GM23338 (cell line): ENCODE data around the gene MED13. TPM values are rescaled to one million over a fixed set of nuclear protein-coding genes. Genes with fewer than 3 reads are reported as not detected.
"Not testable (repeated sequence)": the region's sequence is repeated elsewhere in the genome, so short reads cannot be mapped to it uniquely, and the experiment has no call there.

ENCODE experiments used
- ATAC-seq: fragments of 200-7000 bp; cut with Tn5 transposase; 3 replicates; pipeline ENCODE4 v1.9.1; 2020
- DNase-seq: peaks from one replicate; pipeline ENCODE4 v3.0.0-alpha.2; 2015; ENCODE audit warnings: low spot score
- H2AFZ ChIP-seq: fragments of 200-600 bp; sonication (generic); 2 replicates; pipeline ENCODE4 v1.8.0; 2016; ENCODE audit warnings: antibody characterized with exemption, mild to moderate bottlenecking, moderate library complexity
- H3F3A ChIP-seq: fragments of 200-600 bp; sonication (generic); replicated peaks from 2 replicates; pipeline ENCODE4 v1.8.0; 2017; ENCODE audit warnings: antibody characterized with exemption, mixed run types, low read depth
- H3K27ac ChIP-seq: fragments of 200-600 bp; sonication (generic); 2 replicates; pipeline ENCODE4 v1.6.1; 2016; ENCODE audit warnings: low read depth
- H3K27me3 ChIP-seq: fragments of 200-600 bp; sonication (generic); 2 replicates; pipeline ENCODE4 v1.8.0; 2016; ENCODE audit warnings: mild to moderate bottlenecking, mixed run types, moderate library complexity; ENCODE audit not compliant: insufficient read depth
- H3K36me3 ChIP-seq: fragments of 200-600 bp; sonication (generic); 2 replicates; pipeline ENCODE4 v1.8.0; 2016; ENCODE audit warnings: mild to moderate bottlenecking; ENCODE audit not compliant: insufficient read depth
- H3K4me1 ChIP-seq: fragments of 200-600 bp; sonication (generic); 2 replicates; pipeline ENCODE4 v1.8.0; 2016; ENCODE audit warnings: mild to moderate bottlenecking, moderate library complexity; ENCODE audit not compliant: insufficient read depth
- H3K4me2 ChIP-seq: fragments of 200-600 bp; sonication (generic); 2 replicates; pipeline ENCODE4 v1.7.1; 2017; ENCODE audit warnings: mixed run types
- H3K4me3 ChIP-seq: fragments of 200-600 bp; sonication (generic); 2 replicates; pipeline ENCODE4 v1.6.1; 2016; ENCODE audit warnings: mixed run types
- H3K79me2 ChIP-seq: fragments of 200-600 bp; sonication (generic); replicated peaks from 2 replicates; pipeline ENCODE4 v1.8.0; 2017; ENCODE audit warnings: mild to moderate bottlenecking; ENCODE audit not compliant: insufficient read depth
- H3K9me2 ChIP-seq: fragments of 200-600 bp; sonication (generic); 2 replicates; pipeline ENCODE4 v1.8.0; 2017; ENCODE audit not compliant: insufficient read depth
- H4K20me1 ChIP-seq: fragments of 200-600 bp; sonication (generic); replicated peaks from 2 replicates; pipeline ENCODE4 v1.8.0; 2017; ENCODE audit warnings: mild to moderate bottlenecking; ENCODE audit not compliant: insufficient read depth
- H3K27ac Mint-ChIP-seq: 2 replicates; pipeline ENCODE4 v1.8.0; 2020; ENCODE audit warnings: inconsistent platforms, mild to moderate bottlenecking, moderate library complexity, mixed read lengths
- H3K27me3 Mint-ChIP-seq: 3 replicates; pipeline ENCODE4 v1.8.0; 2022; ENCODE audit warnings: low read depth, mild to moderate bottlenecking, moderate library complexity, mixed read lengths, inconsistent platforms; ENCODE audit not compliant: insufficient read depth, poor library complexity
- H3K36me3 Mint-ChIP-seq: 3 replicates; pipeline ENCODE4 v1.8.0; 2021; ENCODE audit warnings: low read depth, mild to moderate bottlenecking, inconsistent platforms, moderate library complexity, mixed read lengths
- H3K4me1 Mint-ChIP-seq: 3 replicates; pipeline ENCODE4 v1.8.0; 2020; ENCODE audit warnings: mild to moderate bottlenecking, inconsistent platforms, mixed read lengths
- H3K4me3 Mint-ChIP-seq: 3 replicates; pipeline ENCODE4 v1.8.0; 2021; ENCODE audit warnings: moderate library complexity, mild to moderate bottlenecking, inconsistent platforms, mixed read lengths
- H3K9me3 Mint-ChIP-seq: 3 replicates; pipeline ENCODE4 v1.8.0; 2020; ENCODE audit warnings: moderate library complexity, mild to moderate bottlenecking, inconsistent platforms, mixed read lengths
- EZH2 ChIP-seq: fragments of 200-600 bp; sonication (generic); IDR thresholded peaks from one replicate; pipeline ENCODE4 v1.8.0; 2017; ENCODE audit warnings: antibody characterized with exemption, mild to moderate bottlenecking, low read depth; ENCODE audit not compliant: unreplicated experiment
- NANOG ChIP-seq: IDR thresholded peaks from 2 replicates; pipeline ENCODE4 v1.6.1; 2016; ENCODE audit warnings: antibody characterized with exemption, borderline replicate concordance
- POLR2AphosphoS5 ChIP-seq: IDR thresholded peaks from 2 replicates; pipeline ENCODE4 v1.6.1; 2016; ENCODE audit warnings: antibody characterized with exemption, low read depth
- ZNF114 ChIP-seq: fragments of 250-450 bp; sonication (Bioruptor Pico); IDR thresholded peaks from 2 replicates; pipeline ENCODE4 v1.5.0; 2020; ENCODE audit warnings: mild to moderate bottlenecking, moderate library complexity
- ZNF331 ChIP-seq: fragments of 250-450 bp; sonication (Bioruptor Pico); IDR thresholded peaks from 2 replicates; pipeline ENCODE4 v1.5.0; 2020; ENCODE audit warnings: low read depth, mild to moderate bottlenecking, moderate library complexity
- polyA plus RNA-seq: library from polyadenylated mRNA; unstranded; fragments of >200 nt; fragmentation: Nextera tagmentation; extraction: Ambion mirVana; gene quantifications from 2 replicates; pipeline ENCODE4 v1.2.1, GENCODE V29; 2016
- total RNA-seq: library from RNA; depleted of rRNA; stranded (reverse); fragments of >200 nt; shearing (Covaris generic); gene quantifications from 2 replicates; pipeline ENCODE4 v1.2.3, GENCODE V29; 2014
- TF ChIP-seq, protein P1 (sequence below): fragments of 250-450 bp; sonication (Bioruptor Pico); IDR thresholded peaks from 2 replicates; pipeline ENCODE4 v1.5.0; 2020; ENCODE audit warnings: mild to moderate bottlenecking, moderate library complexity
- TF ChIP-seq, protein P2 (sequence below): IDR thresholded peaks from one replicate; pipeline ENCODE4 v1.6.1; 2018; ENCODE audit warnings: antibody characterized with exemption; ENCODE audit not compliant: unreplicated experiment
- TF ChIP-seq, protein P3 (sequence below), 2 experiments: fragments of 200-600 bp in 1 of 2; sonication (generic) in 1 of 2; conservative IDR thresholded peaks; 2 replicates each; pipeline versions ENCODE4 v1.5.1 to v1.6.1; 2016 to 2017; ENCODE audit warnings: antibody characterized with exemption in 2 of 2, low read depth in 2 of 2, mild to moderate bottlenecking in 2 of 2, moderate library complexity in 1 of 2

The MED13 gene
- total and polyA plus RNA-seq, 2 experiments from 2014 or later, result 13.0 to 45.8 TPM

DNA sequence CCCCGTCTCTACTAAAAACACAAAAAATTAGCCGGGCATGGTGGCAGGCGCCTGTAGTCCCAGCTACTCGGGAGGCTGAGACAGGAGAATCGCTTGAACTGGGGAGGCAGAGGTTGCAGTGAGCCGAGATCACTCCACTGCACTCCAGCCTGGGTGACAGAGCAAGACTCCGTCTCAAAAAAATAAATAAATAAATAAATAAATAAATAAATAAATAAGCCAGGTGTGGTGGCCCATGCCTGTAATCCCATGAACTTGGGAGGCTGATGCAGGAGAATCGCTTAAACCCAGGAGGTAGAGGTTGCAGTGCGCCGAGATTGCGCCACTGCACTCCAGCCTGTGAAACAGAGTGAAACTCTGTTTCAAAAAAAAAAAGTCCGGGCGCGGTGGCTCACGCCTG, 149.9 kb downstream of the MED13 start:
- peaks cover 24% of the 10 kb centered on the region for H4K20me1 ChIP-seq
- H2AFZ ChIP-seq, H3K9me3 Mint-ChIP-seq, H3K4me1 Mint-ChIP-seq, H3K27me3 Mint-ChIP-seq, H3K27me3 ChIP-seq, H3K9me2 ChIP-seq, H3K4me3 ChIP-seq, ATAC-seq, H3F3A ChIP-seq, H3K27ac Mint-ChIP-seq, H3K4me2 ChIP-seq, DNase-seq, H3K27ac ChIP-seq, H3K4me3 Mint-ChIP-seq, H3K4me1 ChIP-seq: not testable (repeated sequence)
- peaks cover 55% of the 10 kb centered on the region for H3K36me3 Mint-ChIP-seq
- peaks cover 34% of the 10 kb centered on the region for H3K36me3 ChIP-seq
- H3K79me2 ChIP-seq, result peaks cover 16% of the 10 kb centered on the region

DNA sequence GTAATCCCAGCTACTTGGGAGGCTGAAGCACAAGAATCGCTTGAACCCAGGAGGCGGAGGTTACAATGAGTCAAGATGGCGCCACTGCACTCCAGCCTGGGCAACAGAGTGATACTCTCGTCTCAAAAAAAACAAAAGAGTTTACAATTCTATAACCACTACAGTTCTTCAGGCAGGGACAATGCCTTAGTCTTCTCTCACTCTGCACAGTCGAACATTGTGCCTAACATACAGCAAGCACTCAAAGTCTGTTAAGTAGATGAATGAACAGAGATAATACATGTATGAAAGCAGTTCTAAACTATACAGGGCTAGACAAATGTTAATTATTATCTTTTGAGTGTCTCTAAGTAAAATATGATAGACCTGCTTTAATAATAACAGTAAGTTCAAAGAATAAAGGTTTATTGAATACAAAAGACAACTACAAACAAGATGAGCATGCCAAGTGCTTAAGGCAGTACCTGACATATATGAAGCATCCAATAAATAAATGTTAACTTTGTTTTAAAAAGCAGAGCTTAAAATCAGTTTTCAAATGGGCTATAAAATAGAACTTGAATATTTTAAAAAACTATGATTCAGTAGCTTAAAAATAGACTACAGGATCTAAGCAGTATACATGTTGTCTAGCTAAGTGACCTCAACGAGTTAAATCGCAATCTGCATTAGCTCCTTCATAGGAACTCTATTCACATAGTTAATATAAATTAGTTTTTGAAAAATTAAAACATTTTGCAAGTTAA, 156.6 kb downstream of the MED13 start:
- no peak overlapping the region for H3K27ac Mint-ChIP-seq
- H3K27me3 Mint-ChIP-seq, result no peaks in the 10 kb centered on the region
- no peaks in the 10 kb centered on the region for H3K9me2 ChIP-seq
- H3K4me2 ChIP-seq, result no peak overlapping the region
- no peak overlapping the region for H3K4me3 Mint-ChIP-seq
- no peaks in the 10 kb centered on the region for H3K4me1 ChIP-seq
- no peaks in the 10 kb centered on the region for H3K9me3 Mint-ChIP-seq
- DNase-seq (no peak), ATAC-seq (no peak)
- H3K4me3 ChIP-seq, result no peak overlapping the region
- H3F3A ChIP-seq, result no peaks in the 10 kb centered on the region
- peaks cover 9% of the 10 kb centered on the region for H4K20me1 ChIP-seq
- H3K79me2 ChIP-seq, result no peaks in the 10 kb centered on the region
- no peaks in the 10 kb centered on the region for H3K4me1 Mint-ChIP-seq
- TF ChIP-seq, protein P1, sequence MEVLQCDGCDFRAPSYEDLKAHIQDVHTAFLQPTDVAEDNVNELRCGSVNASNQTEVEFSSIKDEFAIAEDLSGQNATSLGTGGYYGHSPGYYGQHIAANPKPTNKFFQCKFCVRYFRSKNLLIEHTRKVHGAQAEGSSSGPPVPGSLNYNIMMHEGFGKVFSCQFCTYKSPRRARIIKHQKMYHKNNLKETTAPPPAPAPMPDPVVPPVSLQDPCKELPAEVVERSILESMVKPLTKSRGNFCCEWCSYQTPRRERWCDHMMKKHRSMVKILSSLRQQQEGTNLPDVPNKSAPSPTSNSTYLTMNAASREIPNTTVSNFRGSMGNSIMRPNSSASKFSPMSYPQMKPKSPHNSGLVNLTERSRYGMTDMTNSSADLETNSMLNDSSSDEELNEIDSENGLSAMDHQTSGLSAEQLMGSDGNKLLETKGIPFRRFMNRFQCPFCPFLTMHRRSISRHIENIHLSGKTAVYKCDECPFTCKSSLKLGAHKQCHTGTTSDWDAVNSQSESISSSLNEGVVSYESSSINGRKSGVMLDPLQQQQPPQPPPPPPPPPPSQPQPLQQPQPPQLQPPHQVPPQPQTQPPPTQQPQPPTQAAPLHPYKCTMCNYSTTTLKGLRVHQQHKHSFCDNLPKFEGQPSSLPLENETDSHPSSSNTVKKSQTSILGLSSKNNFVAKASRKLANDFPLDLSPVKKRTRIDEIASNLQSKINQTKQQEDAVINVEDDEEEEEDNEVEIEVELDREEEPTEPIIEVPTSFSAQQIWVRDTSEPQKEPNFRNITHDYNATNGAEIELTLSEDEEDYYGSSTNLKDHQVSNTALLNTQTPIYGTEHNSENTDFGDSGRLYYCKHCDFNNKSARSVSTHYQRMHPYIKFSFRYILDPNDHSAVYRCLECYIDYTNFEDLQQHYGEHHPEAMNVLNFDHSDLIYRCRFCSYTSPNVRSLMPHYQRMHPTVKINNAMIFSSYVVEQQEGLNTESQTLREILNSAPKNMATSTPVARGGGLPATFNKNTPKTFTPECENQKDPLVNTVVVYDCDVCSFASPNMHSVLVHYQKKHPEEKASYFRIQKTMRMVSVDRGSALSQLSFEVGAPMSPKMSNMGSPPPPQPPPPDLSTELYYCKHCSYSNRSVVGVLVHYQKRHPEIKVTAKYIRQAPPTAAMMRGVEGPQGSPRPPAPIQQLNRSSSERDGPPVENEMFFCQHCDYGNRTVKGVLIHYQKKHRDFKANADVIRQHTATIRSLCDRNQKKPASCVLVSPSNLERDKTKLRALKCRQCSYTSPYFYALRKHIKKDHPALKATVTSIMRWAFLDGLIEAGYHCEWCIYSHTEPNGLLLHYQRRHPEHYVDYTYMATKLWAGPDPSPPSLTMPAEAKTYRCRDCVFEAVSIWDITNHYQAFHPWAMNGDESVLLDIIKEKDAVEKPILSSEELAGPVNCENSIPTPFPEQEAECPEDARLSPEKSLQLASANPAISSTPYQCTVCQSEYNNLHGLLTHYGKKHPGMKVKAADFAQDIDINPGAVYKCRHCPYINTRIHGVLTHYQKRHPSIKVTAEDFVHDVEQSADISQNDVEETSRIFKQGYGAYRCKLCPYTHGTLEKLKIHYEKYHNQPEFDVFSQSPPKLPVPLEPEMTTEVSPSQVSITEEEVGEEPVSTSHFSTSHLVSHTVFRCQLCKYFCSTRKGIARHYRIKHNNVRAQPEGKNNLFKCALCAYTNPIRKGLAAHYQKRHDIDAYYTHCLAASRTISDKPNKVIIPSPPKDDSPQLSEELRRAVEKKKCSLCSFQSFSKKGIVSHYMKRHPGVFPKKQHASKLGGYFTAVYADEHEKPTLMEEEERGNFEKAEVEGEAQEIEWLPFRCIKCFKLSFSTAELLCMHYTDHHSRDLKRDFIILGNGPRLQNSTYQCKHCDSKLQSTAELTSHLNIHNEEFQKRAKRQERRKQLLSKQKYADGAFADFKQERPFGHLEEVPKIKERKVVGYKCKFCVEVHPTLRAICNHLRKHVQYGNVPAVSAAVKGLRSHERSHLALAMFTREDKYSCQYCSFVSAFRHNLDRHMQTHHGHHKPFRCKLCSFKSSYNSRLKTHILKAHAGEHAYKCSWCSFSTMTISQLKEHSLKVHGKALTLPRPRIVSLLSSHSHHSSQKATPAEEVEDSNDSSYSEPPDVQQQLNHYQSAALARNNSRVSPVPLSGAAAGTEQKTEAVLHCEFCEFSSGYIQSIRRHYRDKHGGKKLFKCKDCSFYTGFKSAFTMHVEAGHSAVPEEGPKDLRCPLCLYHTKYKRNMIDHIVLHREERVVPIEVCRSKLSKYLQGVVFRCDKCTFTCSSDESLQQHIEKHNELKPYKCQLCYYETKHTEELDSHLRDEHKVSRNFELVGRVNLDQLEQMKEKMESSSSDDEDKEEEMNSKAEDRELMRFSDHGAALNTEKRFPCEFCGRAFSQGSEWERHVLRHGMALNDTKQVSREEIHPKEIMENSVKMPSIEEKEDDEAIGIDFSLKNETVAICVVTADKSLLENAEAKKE, result no peak
- TF ChIP-seq, protein P2, sequence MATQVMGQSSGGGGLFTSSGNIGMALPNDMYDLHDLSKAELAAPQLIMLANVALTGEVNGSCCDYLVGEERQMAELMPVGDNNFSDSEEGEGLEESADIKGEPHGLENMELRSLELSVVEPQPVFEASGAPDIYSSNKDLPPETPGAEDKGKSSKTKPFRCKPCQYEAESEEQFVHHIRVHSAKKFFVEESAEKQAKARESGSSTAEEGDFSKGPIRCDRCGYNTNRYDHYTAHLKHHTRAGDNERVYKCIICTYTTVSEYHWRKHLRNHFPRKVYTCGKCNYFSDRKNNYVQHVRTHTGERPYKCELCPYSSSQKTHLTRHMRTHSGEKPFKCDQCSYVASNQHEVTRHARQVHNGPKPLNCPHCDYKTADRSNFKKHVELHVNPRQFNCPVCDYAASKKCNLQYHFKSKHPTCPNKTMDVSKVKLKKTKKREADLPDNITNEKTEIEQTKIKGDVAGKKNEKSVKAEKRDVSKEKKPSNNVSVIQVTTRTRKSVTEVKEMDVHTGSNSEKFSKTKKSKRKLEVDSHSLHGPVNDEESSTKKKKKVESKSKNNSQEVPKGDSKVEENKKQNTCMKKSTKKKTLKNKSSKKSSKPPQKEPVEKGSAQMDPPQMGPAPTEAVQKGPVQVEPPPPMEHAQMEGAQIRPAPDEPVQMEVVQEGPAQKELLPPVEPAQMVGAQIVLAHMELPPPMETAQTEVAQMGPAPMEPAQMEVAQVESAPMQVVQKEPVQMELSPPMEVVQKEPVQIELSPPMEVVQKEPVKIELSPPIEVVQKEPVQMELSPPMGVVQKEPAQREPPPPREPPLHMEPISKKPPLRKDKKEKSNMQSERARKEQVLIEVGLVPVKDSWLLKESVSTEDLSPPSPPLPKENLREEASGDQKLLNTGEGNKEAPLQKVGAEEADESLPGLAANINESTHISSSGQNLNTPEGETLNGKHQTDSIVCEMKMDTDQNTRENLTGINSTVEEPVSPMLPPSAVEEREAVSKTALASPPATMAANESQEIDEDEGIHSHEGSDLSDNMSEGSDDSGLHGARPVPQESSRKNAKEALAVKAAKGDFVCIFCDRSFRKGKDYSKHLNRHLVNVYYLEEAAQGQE, result no peak
- TF ChIP-seq, protein P3, sequence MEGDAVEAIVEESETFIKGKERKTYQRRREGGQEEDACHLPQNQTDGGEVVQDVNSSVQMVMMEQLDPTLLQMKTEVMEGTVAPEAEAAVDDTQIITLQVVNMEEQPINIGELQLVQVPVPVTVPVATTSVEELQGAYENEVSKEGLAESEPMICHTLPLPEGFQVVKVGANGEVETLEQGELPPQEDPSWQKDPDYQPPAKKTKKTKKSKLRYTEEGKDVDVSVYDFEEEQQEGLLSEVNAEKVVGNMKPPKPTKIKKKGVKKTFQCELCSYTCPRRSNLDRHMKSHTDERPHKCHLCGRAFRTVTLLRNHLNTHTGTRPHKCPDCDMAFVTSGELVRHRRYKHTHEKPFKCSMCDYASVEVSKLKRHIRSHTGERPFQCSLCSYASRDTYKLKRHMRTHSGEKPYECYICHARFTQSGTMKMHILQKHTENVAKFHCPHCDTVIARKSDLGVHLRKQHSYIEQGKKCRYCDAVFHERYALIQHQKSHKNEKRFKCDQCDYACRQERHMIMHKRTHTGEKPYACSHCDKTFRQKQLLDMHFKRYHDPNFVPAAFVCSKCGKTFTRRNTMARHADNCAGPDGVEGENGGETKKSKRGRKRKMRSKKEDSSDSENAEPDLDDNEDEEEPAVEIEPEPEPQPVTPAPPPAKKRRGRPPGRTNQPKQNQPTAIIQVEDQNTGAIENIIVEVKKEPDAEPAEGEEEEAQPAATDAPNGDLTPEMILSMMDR (conservative IDR thresholded peaks at IDR 0.05; ENCODE audit: low read depth in 2 of 2), result no peak
- TF ChIP-seq EZH2 (no peak), POLR2AphosphoS5 (no peak), ZNF114 (CRISPR knock-in tag) (no peak), ZNF331 (CRISPR knock-in tag) (no peak), NANOG (no peak)
- peaks cover 31% of the 10 kb centered on the region for H3K36me3 ChIP-seq
- H3K36me3 Mint-ChIP-seq, result peaks cover 31% of the 10 kb centered on the region
- H2AFZ ChIP-seq, result no peak overlapping the region
- no peaks in the 10 kb centered on the region for H3K27me3 ChIP-seq
- H3K27ac ChIP-seq, result no peak overlapping the region
